ENCODE results near the gene UGT1A1.

Gene UGT1A1

GRCh38 chr2:233764761-233765160 lies 4.7 kb downstream of the UGT1A1 start:
- Histone ChIP-seq H4K20me1 (ENCODE audit: insufficient read depth, low read length) (no peaks in the 10 kb centered on the region), H3K36me3 (ENCODE audit: insufficient read depth, low read length) (no peaks in the 10 kb centered on the region), H3K9me3 (ENCODE audit: low read length) (no peaks in the 10 kb centered on the region), H3K4me3 (ENCODE audit: low read depth, low read length, poor library complexity, severe bottlenecking) (no peak overlapping the region), H3K9me2 (ENCODE audit: low read depth, low read length) (no peaks in the 10 kb centered on the region), H3K9ac (ENCODE audit: low read length) (no peak overlapping the region), H3K4me2 (ENCODE audit: low read length) (no peak overlapping the region), H3K27me3 (ENCODE audit: insufficient read depth, low read length) (no peaks in the 10 kb centered on the region), H3K27ac (ENCODE audit: low read depth, low read length, poor library complexity, severe bottlenecking) (no peak overlapping the region), H2AFZ (ENCODE audit: low read length) (no peak overlapping the region), H3F3A (ENCODE audit: insufficient read depth, low read length) (no peaks in the 10 kb centered on the region), H3K4me1 (ENCODE audit: insufficient read depth, low read length, severe bottlenecking) (no peaks in the 10 kb centered on the region), H3K79me2 (ENCODE audit: insufficient read depth, low read length) (no peaks in the 10 kb centered on the region)
- TF ChIP-seq CTCF (IDR thresholded peaks at IDR 0.05; ENCODE audit: low read length) (no peak), EZH2 (IDR thresholded peaks at IDR 0.05; ENCODE audit: borderline replicate concordance, low read length) (no peak)

- Histone ChIP-seq H3K79me2 (ENCODE audit: insufficient read depth, low read length) (no peaks in the 10 kb centered on the region), H3K4me1 (ENCODE audit: insufficient read depth, low read length, severe bottlenecking) (no peaks in the 10 kb centered on the region), H4K20me1 (ENCODE audit: insufficient read depth, low read length) (no peaks in the 10 kb centered on the region), H3K9me3 (ENCODE audit: low read length) (no peaks in the 10 kb centered on the region), H3K9me2 (ENCODE audit: low read depth, low read length) (no peaks in the 10 kb centered on the region), H2AFZ (ENCODE audit: low read length) (no peak overlapping the region), H3K27me3 (ENCODE audit: insufficient read depth, low read length) (no peaks in the 10 kb centered on the region), H3K4me3 (ENCODE audit: low read depth, low read length, poor library complexity, severe bottlenecking) (no peak overlapping the region), H3F3A (ENCODE audit: insufficient read depth, low read length) (no peaks in the 10 kb centered on the region), H3K4me2 (ENCODE audit: low read length) (no peak overlapping the region), H3K9ac (ENCODE audit: low read length) (no peak overlapping the region), H3K27ac (ENCODE audit: low read depth, low read length, poor library complexity, severe bottlenecking) (no peak overlapping the region), H3K36me3 (ENCODE audit: insufficient read depth, low read length) (no peaks in the 10 kb centered on the region)
- TF ChIP-seq EZH2 (IDR thresholded peaks at IDR 0.05; ENCODE audit: borderline replicate concordance, low read length) (no peak), CTCF (IDR thresholded peaks at IDR 0.05; ENCODE audit: low read length) (no peak)
Observed at GRCh38 chr2:233766416-233766815, 6.3 kb downstream of the UGT1A1 start.

- no peak for TF ChIP-seq EZH2 (IDR thresholded peaks at IDR 0.05; ENCODE audit: borderline replicate concordance, low read length)
- TF ChIP-seq CTCF (IDR thresholded peaks at IDR 0.05; ENCODE audit: low read length): no peak
- Histone ChIP-seq H3K27me3 (ENCODE audit: insufficient read depth, low read length) (no peaks in the 10 kb centered on the region), H3K9ac (ENCODE audit: low read length) (no peak overlapping the region), H3K9me2 (ENCODE audit: low read depth, low read length) (no peaks in the 10 kb centered on the region), H3K4me1 (ENCODE audit: insufficient read depth, low read length, severe bottlenecking) (no peaks in the 10 kb centered on the region), H3K79me2 (ENCODE audit: insufficient read depth, low read length) (no peaks in the 10 kb centered on the region), H3K4me3 (ENCODE audit: low read depth, low read length, poor library complexity, severe bottlenecking) (no peak overlapping the region), H4K20me1 (ENCODE audit: insufficient read depth, low read length) (no peaks in the 10 kb centered on the region), H3F3A (ENCODE audit: insufficient read depth, low read length) (no peaks in the 10 kb centered on the region), H3K9me3 (ENCODE audit: low read length) (no peaks in the 10 kb centered on the region), H3K27ac (ENCODE audit: low read depth, low read length, poor library complexity, severe bottlenecking) (no peak overlapping the region), H2AFZ (ENCODE audit: low read length) (no peak overlapping the region), H3K36me3 (ENCODE audit: insufficient read depth, low read length) (no peaks in the 10 kb centered on the region), H3K4me2 (ENCODE audit: low read length) (no peak overlapping the region)
Observed at GRCh38 chr2:233768076-233768475, 8.0 kb downstream of the UGT1A1 start.
